Gastroesophageal sphincter (tissue), 4 donors: ENCODE measurements around the gene DLX4. TPM values are rescaled to one million over a fixed set of nuclear protein-coding genes. Genes with fewer than 3 reads are reported as not detected.

Experiments used
- ATAC-seq: fragments of 150-250 bp; one replicate; pipeline ENCODE4 v1.9.1; 2016; ENCODE audit warnings: mild to moderate bottlenecking, moderate library complexity
- H3K27ac ChIP-seq, 4 donors: fragments of 200-600 bp; sonication (generic) in 3 of 4; 1 replicate in 3 of 4; 2 replicates in 1 of 4; pipeline ENCODE4 v1.5.1; 2016 to 2019
- H3K27me3 ChIP-seq: fragments of 200-600 bp; sonication (generic); one replicate; pipeline ENCODE4 v1.5.1; 2019
- H3K36me3 ChIP-seq, 2 donors: fragments of 200-600 bp; sonication (generic); one replicate each; pipeline ENCODE4 v1.5.1; 2019; ENCODE audit warnings: control low read depth in 1 of 2
- H3K4me1 ChIP-seq, 3 donors: fragments of 200-600 bp; sonication (generic); 1 replicate in 2 of 3; 2 replicates in 1 of 3; pipeline ENCODE4 v1.5.1; 2016 to 2019; ENCODE audit warnings: control low read depth in 2 of 3
- H3K4me3 ChIP-seq, 2 donors: fragments of 200-600 bp; sonication (generic); one replicate each; pipeline ENCODE4 v1.5.1; 2019; ENCODE audit warnings: mild to moderate bottlenecking in 1 of 2, moderate library complexity in 1 of 2
- H3K9me3 ChIP-seq, 3 donors: fragments of 200-600 bp; sonication (generic); one replicate each; pipeline ENCODE4 v1.5.1; 2017 to 2019; ENCODE audit warnings: control low read depth in 2 of 3
- EP300 ChIP-seq: sonication (generic); formaldehyde crosslinking; IDR thresholded peaks from one replicate; pipeline ENCODE4 v1.6.1; 2017; ENCODE audit warnings: antibody characterized with exemption, mild to moderate bottlenecking
- POLR2A ChIP-seq, 2 donors: fragments of 450-650 bp; IDR thresholded peaks; one replicate each; pipeline ENCODE4 v1.6.1; 2017; ENCODE audit warnings: antibody characterized with exemption in 2 of 2, mild to moderate bottlenecking in 2 of 2, moderate library complexity in 1 of 2
- POLR2AphosphoS5 ChIP-seq: sonication (generic); formaldehyde crosslinking; IDR thresholded peaks from one replicate; pipeline ENCODE4 v1.6.1; 2017; ENCODE audit warnings: antibody characterized with exemption
- WGBS, 2 donors: methylation state at CpG; one replicate each; pipeline ENCODE4 v1.1.5; 2018; ENCODE audit warnings: low coverage in 1 of 2; 5-methylcytosine and 5-hydroxymethylcytosine counted together
- total RNA-seq, 4 donors: library from RNA; depleted of rRNA; stranded (reverse); fragments of >200 nt; gene quantifications; one replicate each; pipeline ENCODE4 v1.1.0, GENCODE V29; 2016
- TF ChIP-seq, protein P1 (sequence below), 4 experiments: fragments of 200-600 bp in 2 of 4; fragments of 450-650 bp in 2 of 4; sonication (generic) in 1 of 4; IDR thresholded peaks; one replicate each; pipeline ENCODE4 v1.5.1; 2017 to 2019; ENCODE audit warnings: antibody characterized with exemption in 4 of 4, mild to moderate bottlenecking in 2 of 4, moderate library complexity in 2 of 4

The DLX4 gene
- total RNA-seq, 4 donors from 2014 or later: 0.35 TPM; not detected in 3

- TF ChIP-seq POLR2A (IDR thresholded peaks at IDR 0.05) (no peak), EP300 (no peak), POLR2AphosphoS5 (no peak)
- TF ChIP-seq, protein P1, sequence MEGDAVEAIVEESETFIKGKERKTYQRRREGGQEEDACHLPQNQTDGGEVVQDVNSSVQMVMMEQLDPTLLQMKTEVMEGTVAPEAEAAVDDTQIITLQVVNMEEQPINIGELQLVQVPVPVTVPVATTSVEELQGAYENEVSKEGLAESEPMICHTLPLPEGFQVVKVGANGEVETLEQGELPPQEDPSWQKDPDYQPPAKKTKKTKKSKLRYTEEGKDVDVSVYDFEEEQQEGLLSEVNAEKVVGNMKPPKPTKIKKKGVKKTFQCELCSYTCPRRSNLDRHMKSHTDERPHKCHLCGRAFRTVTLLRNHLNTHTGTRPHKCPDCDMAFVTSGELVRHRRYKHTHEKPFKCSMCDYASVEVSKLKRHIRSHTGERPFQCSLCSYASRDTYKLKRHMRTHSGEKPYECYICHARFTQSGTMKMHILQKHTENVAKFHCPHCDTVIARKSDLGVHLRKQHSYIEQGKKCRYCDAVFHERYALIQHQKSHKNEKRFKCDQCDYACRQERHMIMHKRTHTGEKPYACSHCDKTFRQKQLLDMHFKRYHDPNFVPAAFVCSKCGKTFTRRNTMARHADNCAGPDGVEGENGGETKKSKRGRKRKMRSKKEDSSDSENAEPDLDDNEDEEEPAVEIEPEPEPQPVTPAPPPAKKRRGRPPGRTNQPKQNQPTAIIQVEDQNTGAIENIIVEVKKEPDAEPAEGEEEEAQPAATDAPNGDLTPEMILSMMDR (IDR thresholded peaks at IDR 0.05): no peak
- peaks cover 97% of the 10 kb centered on the region for H3K27me3 ChIP-seq
- no peak for ATAC-seq
- H3K36me3 ChIP-seq: no peaks in the 10 kb centered on the region
- no peak overlapping the region for H3K4me3 ChIP-seq
- H3K27ac ChIP-seq: no peak overlapping the region
- no CpG with 5 or more reads among the region's 11 CpGs for WGBS, 2 donors
- H3K4me1 ChIP-seq: no peaks in the 10 kb centered on the region
- H3K9me3 ChIP-seq: no peaks in the 10 kb centered on the region
Observed at GRCh38 chr17:49946964-49947584, 21.9 kb upstream of the DLX4 start.

DNA sequence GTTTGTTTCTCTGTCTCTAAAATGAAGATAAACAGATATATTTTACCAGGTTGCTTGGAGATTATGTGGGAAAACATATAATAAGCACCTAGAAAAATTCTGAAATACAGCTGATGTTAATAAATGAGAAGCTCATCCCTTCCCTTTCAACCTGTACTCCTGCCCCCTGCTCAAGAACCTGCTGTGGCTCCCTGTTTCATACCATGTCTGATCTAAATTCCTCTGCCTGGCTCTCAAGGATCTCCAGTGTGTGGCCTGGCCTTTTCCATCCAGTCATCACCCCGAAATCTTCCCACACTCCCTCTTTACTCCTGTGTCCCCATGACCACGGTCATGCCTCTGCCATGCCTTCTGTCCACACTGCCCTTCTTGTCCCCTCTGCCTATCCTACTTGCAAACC lies 19.4 kb upstream of the DLX4 start:
- no peak for ATAC-seq
- no peak for TF ChIP-seq POLR2A (IDR thresholded peaks at IDR 0.05)
- no peak for TF ChIP-seq POLR2AphosphoS5
- TF ChIP-seq, protein P1 (IDR thresholded peaks at IDR 0.05): no peak
- no peak for TF ChIP-seq EP300
- Histone ChIP-seq H3K4me1 (no peaks in the 10 kb centered on the region), H3K9me3 (no peaks in the 10 kb centered on the region), H3K36me3 (no peaks in the 10 kb centered on the region), H3K4me3 (no peak overlapping the region), H3K27ac (no peak overlapping the region), H3K27me3 (peaks cover 82% of the 10 kb centered on the region)
- WGBS, 2 donors: 61% methylated on average over 2 of the region's 2 CpGs; no CpG with 5 or more reads in 1 of the 2 donors

GRCh38 chr17:49951362-49952082 lies 17.5 kb upstream of the DLX4 start:
- Histone ChIP-seq H3K4me1 (no peaks in the 10 kb centered on the region), H3K9me3 (no peaks in the 10 kb centered on the region), H3K36me3 (no peaks in the 10 kb centered on the region), H3K27me3 (peaks cover 63% of the 10 kb centered on the region), H3K27ac (no peak overlapping the region), H3K4me3 (no peak overlapping the region)
- ATAC-seq: no peak
- WGBS, 2 donors: 50 to 69% methylated on average over 1 to 4 of the region's 14 CpGs
- TF ChIP-seq, protein P1 (IDR thresholded peaks at IDR 0.05): no peak
- TF ChIP-seq POLR2AphosphoS5 (no peak), EP300 (no peak), POLR2A (IDR thresholded peaks at IDR 0.05) (no peak)

- no peak for TF ChIP-seq POLR2A (IDR thresholded peaks at IDR 0.05)
- TF ChIP-seq EP300: no peak
- TF ChIP-seq POLR2AphosphoS5: no peak
- TF ChIP-seq, protein P1 (IDR thresholded peaks at IDR 0.05): peak in 3 of 4 experiments; percentile 46 to 76 (median 56)
- no peaks in the 10 kb centered on the region for H3K4me1 ChIP-seq
- no peaks in the 10 kb centered on the region for H3K36me3 ChIP-seq
- no peak overlapping the region for H3K4me3 ChIP-seq
- 50 to 90% methylated on average over 2 of the region's 7 CpGs for WGBS, 2 donors
- no peak overlapping the region for H3K27ac ChIP-seq
- ATAC-seq: peak; percentile 74
- H3K27me3 ChIP-seq: peaks cover 63% of the 10 kb centered on the region
- H3K9me3 ChIP-seq: no peaks in the 10 kb centered on the region
Observed at GRCh38 chr17:49952209-49952911, 16.6 kb upstream of the DLX4 start.
